Neural progenitor cell (in vitro differentiated cells): Measurements from ENCODE around the gene SLC38A9.
"Not testable (repeated sequence)": the region's sequence is repeated elsewhere in the genome, so short reads cannot be mapped to it uniquely, and the experiment has no call there.

Source experiments
- CTCF ChIP-seq: fragments of 200-600 bp; sonication (generic); IDR thresholded peaks from 2 replicates; pipeline ENCODE4 v1.5.1; 2017; ENCODE audit warnings: antibody characterized with exemption, mild to moderate bottlenecking
- EZH2 ChIP-seq: fragments of 200-600 bp; sonication (generic); IDR thresholded peaks from 2 replicates; pipeline ENCODE4 v1.6.1; 2017; ENCODE audit warnings: antibody characterized with exemption, mild to moderate bottlenecking, moderate library complexity

- not testable (repeated sequence) for TF ChIP-seq CTCF, EZH2
Observed at GRCh38 chr5:55761721-55762120, 49.6 kb upstream of the SLC38A9 start.
